Measurements from ENCODE around the gene RALGAPA2.

DNA sequence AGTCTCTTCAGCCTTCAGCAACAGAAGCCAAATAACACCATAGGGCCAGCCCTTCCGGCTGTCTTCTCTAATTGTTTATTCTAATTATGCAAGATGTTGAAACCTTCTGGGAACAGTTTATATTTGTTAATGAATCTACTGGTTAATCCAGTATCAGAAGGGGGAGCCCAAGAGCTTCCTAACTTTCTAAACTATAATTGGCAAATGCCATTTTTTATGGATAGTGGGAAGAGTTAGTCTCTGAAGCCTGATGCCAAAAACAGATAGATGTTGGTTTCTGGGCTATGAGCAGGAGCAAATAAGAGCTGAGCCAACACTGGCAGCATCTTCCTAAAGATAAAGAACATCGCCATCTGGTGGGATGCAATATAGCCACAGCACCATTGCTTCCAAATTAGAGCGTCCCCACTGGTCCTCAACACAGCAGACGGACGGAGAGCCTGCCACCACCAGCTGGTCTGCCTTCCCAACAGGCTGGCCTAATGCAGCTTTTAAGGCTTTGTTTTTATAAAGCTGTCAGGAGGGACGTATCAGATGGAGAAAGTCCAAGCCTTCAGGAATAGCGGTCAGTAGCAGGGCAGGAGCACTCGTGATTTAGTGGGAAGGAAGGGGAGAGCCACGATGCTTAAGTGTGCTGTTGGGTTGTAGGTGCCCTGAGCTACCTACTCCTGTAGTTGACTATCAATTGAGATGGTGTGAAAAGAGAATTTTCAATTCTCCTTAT, 118.8 kb downstream of the RALGAPA2 start:
- TF ChIP-seq, protein P1, sequence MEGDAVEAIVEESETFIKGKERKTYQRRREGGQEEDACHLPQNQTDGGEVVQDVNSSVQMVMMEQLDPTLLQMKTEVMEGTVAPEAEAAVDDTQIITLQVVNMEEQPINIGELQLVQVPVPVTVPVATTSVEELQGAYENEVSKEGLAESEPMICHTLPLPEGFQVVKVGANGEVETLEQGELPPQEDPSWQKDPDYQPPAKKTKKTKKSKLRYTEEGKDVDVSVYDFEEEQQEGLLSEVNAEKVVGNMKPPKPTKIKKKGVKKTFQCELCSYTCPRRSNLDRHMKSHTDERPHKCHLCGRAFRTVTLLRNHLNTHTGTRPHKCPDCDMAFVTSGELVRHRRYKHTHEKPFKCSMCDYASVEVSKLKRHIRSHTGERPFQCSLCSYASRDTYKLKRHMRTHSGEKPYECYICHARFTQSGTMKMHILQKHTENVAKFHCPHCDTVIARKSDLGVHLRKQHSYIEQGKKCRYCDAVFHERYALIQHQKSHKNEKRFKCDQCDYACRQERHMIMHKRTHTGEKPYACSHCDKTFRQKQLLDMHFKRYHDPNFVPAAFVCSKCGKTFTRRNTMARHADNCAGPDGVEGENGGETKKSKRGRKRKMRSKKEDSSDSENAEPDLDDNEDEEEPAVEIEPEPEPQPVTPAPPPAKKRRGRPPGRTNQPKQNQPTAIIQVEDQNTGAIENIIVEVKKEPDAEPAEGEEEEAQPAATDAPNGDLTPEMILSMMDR (IDR thresholded peaks at IDR 0.05; ENCODE audit: low read depth, low read length) = peak; percentile 74
- TF ChIP-seq POLR2A (IDR thresholded peaks at IDR 0.05; ENCODE audit: extremely low read depth, insufficient read length) (no peak), MYC (IDR thresholded peaks at IDR 0.05; ENCODE audit: low read depth, low read length) (no peak)
- TF ChIP-seq, protein P2, sequence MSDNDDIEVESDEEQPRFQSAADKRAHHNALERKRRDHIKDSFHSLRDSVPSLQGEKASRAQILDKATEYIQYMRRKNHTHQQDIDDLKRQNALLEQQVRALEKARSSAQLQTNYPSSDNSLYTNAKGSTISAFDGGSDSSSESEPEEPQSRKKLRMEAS (IDR thresholded peaks at IDR 0.05; ENCODE audit: low read depth, low read length) = no peak
